H1 (cell line): ENCODE data around the gene SLC25A20. TPM values are rescaled to one million over a fixed set of nuclear protein-coding genes. Genes with fewer than 3 reads are reported as not detected.

Experiments used
- CTCF ChIA-PET: fragments of 300-600 bp; sonication (Branson Sonifier 250); formaldehyde crosslinking; loops from one replicate; lab custom pipeline; 2021; ENCODE audit not compliant: partially characterized antibody; lab: Charles Lee
- POLR2A ChIA-PET: fragments of 300-600 bp; sonication (Branson Sonifier 250); formaldehyde crosslinking; loops from one replicate; lab custom pipeline; 2021; ENCODE audit warnings: inconsistent platforms; ENCODE audit not compliant: partially characterized antibody; lab: Charles Lee
- DNase-seq, 2 experiments: peaks; one replicate each; pipeline versions ENCODE4 v3.0.0 to v3.0.0-alpha.2; 2010 to 2022; ENCODE audit warnings: low spot score in 2 of 2, low read depth in 1 of 2, mixed read lengths in 1 of 2
- FAIRE-seq: peaks from 2 replicates; lab custom pipeline; 2011; peaks lifted over from hg19 to GRCh38; lab: Jason Lieb, UNC
- H2AFZ ChIP-seq: 2 replicates; pipeline ENCODE4 v1.8.1; 2012; ENCODE audit warnings: low read length, inconsistent platforms
- H2AK5ac ChIP-seq: 2 replicates; pipeline ENCODE4 v1.6.1; 2013; ENCODE audit warnings: low read depth, low read length
- H2BK120ac ChIP-seq: replicated peaks from 2 replicates; pipeline ENCODE3; 2013; ENCODE audit warnings: low read depth, low read length, inconsistent platforms
- H2BK12ac ChIP-seq: 2 replicates; pipeline ENCODE4 v1.6.1; 2013; ENCODE audit warnings: low read depth, low read length
- H2BK15ac ChIP-seq: 2 replicates; pipeline ENCODE4 v1.6.1; 2013; ENCODE audit warnings: low read length
- H2BK20ac ChIP-seq: 2 replicates; pipeline ENCODE4 v1.6.1; 2013; ENCODE audit warnings: low read length
- H2BK5ac ChIP-seq: 2 replicates; pipeline ENCODE4 v1.6.1; 2013; ENCODE audit warnings: low read depth, low read length
- H3K14ac ChIP-seq: 2 replicates; pipeline ENCODE4 v1.6.1; 2013; ENCODE audit warnings: inconsistent platforms; ENCODE audit not compliant: insufficient read length
- H3K18ac ChIP-seq: 2 replicates; pipeline ENCODE4 v1.6.1; 2013; ENCODE audit warnings: low read length; ENCODE audit errors: extremely low read depth
- H3K23ac ChIP-seq: 2 replicates; pipeline ENCODE4 v1.6.1; 2013; ENCODE audit warnings: inconsistent platforms; ENCODE audit not compliant: insufficient read length
- H3K23me2 ChIP-seq: 2 replicates; pipeline ENCODE4 v1.6.1; 2013; ENCODE audit warnings: low read depth, low read length
- H3K27ac ChIP-seq: 2 replicates; pipeline ENCODE4 v1.6.1; 2011; ENCODE audit warnings: low read depth, low read length, inconsistent platforms
- H3K27me3 ChIP-seq, 4 experiments: replicated peaks in 1 of 4; 1 replicate in 1 of 4; 2 replicates in 3 of 4; pipeline versions ENCODE4 v1.6.1 to v1.8.1; 2011 to 2013; ENCODE audit warnings: low read length in 3 of 4, mild to moderate bottlenecking in 3 of 4, inconsistent platforms in 2 of 4, mixed read lengths in 2 of 4, moderate library complexity in 1 of 4; ENCODE audit not compliant: control insufficient read depth in 3 of 4, insufficient read depth in 3 of 4; ENCODE audit errors: extremely low read depth in 1 of 4
- H3K36me3 ChIP-seq, 4 experiments: 2 replicates each; pipeline versions ENCODE4 v1.6.1 to v1.8.1; 2011 to 2013; ENCODE audit warnings: mild to moderate bottlenecking in 4 of 4, low read length in 3 of 4, moderate library complexity in 2 of 4, control low read depth in 1 of 4, inconsistent platforms in 1 of 4; ENCODE audit not compliant: insufficient read depth in 4 of 4, control insufficient read depth in 2 of 4
- H3K4ac ChIP-seq: replicated peaks from 2 replicates; pipeline ENCODE3; 2013; ENCODE audit warnings: low read length, low read depth, mixed read lengths, inconsistent platforms; ENCODE audit not compliant: insufficient read length
- H3K4me1 ChIP-seq, 4 experiments: replicated peaks in 1 of 4; 1 replicate in 1 of 4; 2 replicates in 3 of 4; pipeline versions ENCODE4 v1.6.1 to v1.8.1; 2011 to 2013; ENCODE audit warnings: low read length in 3 of 4, inconsistent platforms in 2 of 4, mixed read lengths in 1 of 4; ENCODE audit not compliant: insufficient read depth in 4 of 4, control insufficient read depth in 3 of 4
- H3K4me2 ChIP-seq, 2 experiments: 2 replicates each; pipeline versions ENCODE4 v1.6.1 to v1.8.1; 2011 to 2013; ENCODE audit warnings: low read depth in 2 of 2, low read length in 2 of 2, control low read depth in 1 of 2, inconsistent platforms in 1 of 2, mild to moderate bottlenecking in 1 of 2; ENCODE audit not compliant: insufficient read depth in 1 of 2
- H3K4me3 ChIP-seq, 4 experiments: fragments of 200-600, 300-600 bp in 1 of 4; sonication (generic), shearing (Covaris generic), sonication (Bioruptor Twin) in 1 of 4; 2 replicates each; pipeline versions ENCODE4 v1.5.1 to v1.8.1; 2011 to 2016; ENCODE audit warnings: low read length in 4 of 4, low read depth in 3 of 4, control low read depth in 2 of 4, inconsistent platforms in 2 of 4, mild to moderate bottlenecking in 2 of 4, mixed read lengths in 1 of 4, moderate library complexity in 1 of 4; ENCODE audit not compliant: insufficient read depth in 2 of 4; ENCODE audit errors: extremely low read depth in 1 of 4
- H3K56ac ChIP-seq: replicated peaks from 2 replicates; pipeline ENCODE3; 2013; ENCODE audit warnings: low read depth, mild to moderate bottlenecking, mixed read lengths, low read length, inconsistent platforms; ENCODE audit not compliant: insufficient read length
- H3K79me1 ChIP-seq: 2 replicates; pipeline ENCODE4 v1.6.1; 2013; ENCODE audit warnings: low read depth, low read length, control low read depth
- H3K79me2 ChIP-seq, 2 experiments: 2 replicates each; pipeline versions ENCODE4 v1.6.1 to v1.8.1; 2012 to 2013; ENCODE audit warnings: low read length in 2 of 2, mild to moderate bottlenecking in 2 of 2, inconsistent platforms in 1 of 2; ENCODE audit not compliant: insufficient read depth in 2 of 2, control insufficient read depth in 1 of 2
- H3K9ac ChIP-seq, 4 experiments: replicated peaks in 1 of 4; 1 replicate in 1 of 4; 2 replicates in 3 of 4; pipeline versions ENCODE4 v1.6.1 to v1.8.1; 2011 to 2013; ENCODE audit warnings: low read depth in 3 of 4, low read length in 3 of 4, control low read depth in 2 of 4, mild to moderate bottlenecking in 2 of 4, moderate library complexity in 2 of 4, inconsistent platforms in 1 of 4; ENCODE audit errors: extremely low read depth in 1 of 4
- H3K9me3 ChIP-seq, 2 experiments: 2 replicates each; pipeline versions ENCODE4 v1.6.1 to v1.8.1; 2012 to 2013; ENCODE audit warnings: mild to moderate bottlenecking in 2 of 2, moderate library complexity in 2 of 2, control low read depth in 1 of 2, inconsistent platforms in 1 of 2, low read depth in 1 of 2, low read length in 1 of 2, mixed read lengths in 1 of 2; ENCODE audit not compliant: insufficient read depth in 2 of 2
- H4K20me1 ChIP-seq, 2 experiments: replicated peaks in 1 of 2; 2 replicates each; pipeline versions ENCODE3 to v1.8.1; 2011 to 2013; ENCODE audit warnings: inconsistent platforms in 2 of 2, low read length in 2 of 2, mild to moderate bottlenecking in 1 of 2; ENCODE audit not compliant: insufficient read depth in 2 of 2, control insufficient read depth in 1 of 2
- H4K5ac ChIP-seq: 2 replicates; pipeline ENCODE4 v1.6.1; 2013; ENCODE audit warnings: low read length, low read depth, mixed read lengths, inconsistent platforms; ENCODE audit not compliant: insufficient read length
- H4K8ac ChIP-seq: 2 replicates; pipeline ENCODE4 v1.8.0; 2013; ENCODE audit warnings: mild to moderate bottlenecking, moderate library complexity, low read length, inconsistent platforms; ENCODE audit not compliant: insufficient read depth; ENCODE audit errors: extremely low read depth
- H4K91ac ChIP-seq: replicated peaks from 2 replicates; pipeline ENCODE3; 2013; ENCODE audit warnings: low read length, mixed read lengths, inconsistent platforms; ENCODE audit not compliant: insufficient read length
- CBX5 ChIP-seq: fragments of 300-800, 300-1000 bp; sonication (generic); IDR thresholded peaks from 2 replicates; pipeline ENCODE4 v1.7.1; 2016; ENCODE audit warnings: antibody characterized with exemption, low read length, low read depth
- CTCF ChIP-seq, 3 experiments: IDR thresholded peaks; 1 replicate in 2 of 3; 2 replicates in 1 of 3; pipeline versions ENCODE4 v1.5.1 to v1.6.1; 2011; ENCODE audit warnings: low read length in 3 of 3, mild to moderate bottlenecking in 3 of 3, inconsistent platforms in 2 of 3, low read depth in 1 of 3, moderate library complexity in 1 of 3; ENCODE audit not compliant: insufficient read depth in 1 of 3; ENCODE audit errors: control extremely low read depth in 1 of 3
- EP300 ChIP-seq, 2 experiments: IDR thresholded peaks; 1 replicate in 1 of 2; 2 replicates in 1 of 2; pipeline ENCODE4 v1.6.1; 2011 to 2012; ENCODE audit warnings: low read depth in 2 of 2, low read length in 2 of 2, mild to moderate bottlenecking in 2 of 2, borderline replicate concordance in 1 of 2, inconsistent platforms in 1 of 2, moderate library complexity in 1 of 2
- FOSL1 ChIP-seq: IDR thresholded peaks from 2 replicates; pipeline ENCODE4 v1.6.1; 2011; ENCODE audit warnings: mild to moderate bottlenecking, low read depth, low read length, moderate library complexity; ENCODE audit not compliant: insufficient read depth
- KDM1A ChIP-seq: fragments of 200-600, 300-600 bp; sonication (generic); IDR thresholded peaks from 2 replicates; pipeline ENCODE4 v1.7.1; 2016; ENCODE audit warnings: mild to moderate bottlenecking, low read length, borderline replicate concordance
- KDM4A ChIP-seq: IDR thresholded peaks from one replicate; pipeline ENCODE4 v1.7.1; 2012; ENCODE audit warnings: low read depth, mild to moderate bottlenecking, moderate library complexity, low read length, inconsistent platforms; ENCODE audit not compliant: severe bottlenecking
- POLR2A ChIP-seq, 2 experiments: IDR thresholded peaks; 1 replicate in 1 of 2; 2 replicates in 1 of 2; pipeline ENCODE4 v1.6.1; 2011; ENCODE audit warnings: low read depth in 2 of 2, low read length in 2 of 2, mild to moderate bottlenecking in 2 of 2; ENCODE audit errors: control extremely low read depth in 1 of 2
- RBBP5 ChIP-seq: IDR thresholded peaks from 2 replicates; pipeline ENCODE4 v1.7.1; 2012; ENCODE audit warnings: low read depth, mild to moderate bottlenecking, inconsistent platforms, low read length, moderate library complexity, borderline replicate concordance
- SAP30 ChIP-seq: fragments of 300-600 bp; sonication (generic); IDR thresholded peaks from 2 replicates; pipeline ENCODE4 v1.7.1; 2012; ENCODE audit warnings: low read length, moderate library complexity, mild to moderate bottlenecking, inconsistent platforms; ENCODE audit not compliant: insufficient read depth, insufficient replicate concordance
- TAF7 ChIP-seq: optimal IDR thresholded peaks from 2 replicates; pipeline ENCODE3; 2011; ENCODE audit warnings: low read depth, mild to moderate bottlenecking, inconsistent platforms, low read length, moderate library complexity, borderline replicate concordance
- TCF12 ChIP-seq: IDR thresholded peaks from 2 replicates; pipeline ENCODE4 v1.6.1; 2011; ENCODE audit warnings: low read depth, mild to moderate bottlenecking, low read length
- WGBS, 2 experiments: shearing (Covaris generic) in 1 of 2; methylation state at CpG; one replicate each; pipeline versions ENCODE4 v1.1.6 to v1.1.7; 2013 to 2015; ENCODE audit warnings: low lambda C conversion rate in 2 of 2, mixed read lengths in 2 of 2, inconsistent platforms in 1 of 2, low coverage in 1 of 2, missing lambda C conversion rate in 1 of 2; ENCODE audit not compliant: insufficient replicate concordance in 2 of 2, insufficient coverage in 1 of 2, insufficient read length in 1 of 2; ENCODE audit errors: extremely low coverage in 1 of 2, missing lambda C conversion rate in 1 of 2; 5-methylcytosine and 5-hydroxymethylcytosine counted together
- polyA plus RNA-seq, 7 experiments: library from polyadenylated mRNA; depleted of rRNA in 3 of 7; stranded (reverse) in 5 of 7; unstranded in 2 of 7; fragments of >200 nt in 5 of 7; fragments of 200-250 nt in 2 of 7; gene quantifications; 1 replicate in 5 of 7; 2 replicates in 1 of 7; 4 replicates in 1 of 7; pipeline versions ENCODE4 v1.2.1 to v1.2.3, GENCODE V29; 2011 to 2013; ENCODE audit warnings: missing spikeins in 2 of 7, mixed read lengths in 2 of 7
- total RNA-seq: library from RNA; stranded (reverse); fragmentation: NEBNext Ultra II Directional; extraction: Animal tissue kit (Norgen Biotek cat#: 25700); gene quantifications from 2 replicates; pipeline ENCODE4 v1.2.1, GENCODE V29; 2021

Gene SLC25A20
- total and polyA plus RNA-seq, 2 of the 8 experiments (the other 6 are each of a cell fraction or from before 2014, with no cell fraction given), result 3.8 to 4.0 TPM

DNA sequence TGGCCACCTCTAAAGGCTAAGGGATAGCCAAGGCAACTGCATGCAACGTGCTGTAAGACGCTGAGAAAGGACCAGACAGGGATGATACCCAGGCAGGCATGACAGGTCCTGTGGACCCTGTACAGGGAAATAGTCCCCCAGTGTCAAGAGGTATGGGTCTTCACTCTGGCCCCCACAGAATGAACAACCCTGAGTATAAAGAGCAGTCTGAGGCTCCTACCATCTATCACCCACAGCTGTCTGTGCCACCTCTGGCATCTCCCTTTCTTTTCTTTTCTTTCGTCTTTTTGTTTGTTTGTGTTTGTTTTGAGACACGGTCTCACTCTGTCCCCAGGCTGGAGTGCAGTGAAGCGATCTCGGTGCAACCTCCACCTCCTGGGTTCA is 18.7 kb downstream of the SLC25A20 start:
- H3K14ac ChIP-seq, result no peak overlapping the region
- H3K4me1 ChIP-seq, result no peaks in the 10 kb centered on the region
- no peak overlapping the region for H3K23ac ChIP-seq
- no peak overlapping the region for H2BK12ac ChIP-seq
- DNase-seq, result no peak
- H4K20me1 ChIP-seq, result no peaks in the 10 kb centered on the region
- no peaks in the 10 kb centered on the region for H3K79me1 ChIP-seq
- no peak overlapping the region for H2AK5ac ChIP-seq
- H3K56ac ChIP-seq, result no peak overlapping the region
- H2BK5ac ChIP-seq, result no peak overlapping the region
- no peaks in the 10 kb centered on the region for H3K79me2 ChIP-seq
- no peak overlapping the region for H2AFZ ChIP-seq
- H2BK120ac ChIP-seq, result no peak overlapping the region
- H3K9me3 ChIP-seq, result no peaks in the 10 kb centered on the region
- ChIA-PET CTCF (interaction anchor here (1.5 kb wide), 1 partner anchor 140 kb away, joined by 3 read pairs; no protein-coding TSS in a partner anchor), POLR2A (no interaction called here)
- H4K91ac ChIP-seq, result no peak overlapping the region
- FAIRE-seq, result no peak
- H2BK20ac ChIP-seq, result no peak overlapping the region
- no peak overlapping the region for H3K27ac ChIP-seq
- H2BK15ac ChIP-seq, result no peak overlapping the region
- 94% methylated on average over 6 of the region's 6 CpGs; no CpG with 5 or more reads in 1 of the 2 experiments for whole genome bisulfite sequencing, 2 experiments
- no peak overlapping the region for H3K9ac ChIP-seq
- no peak overlapping the region; the same call in 1 of the 2 replicates for H4K8ac ChIP-seq
- no peaks in the 10 kb centered on the region for H3K23me2 ChIP-seq
- H3K27me3 ChIP-seq, result no peaks in the 10 kb centered on the region
- H3K4me2 ChIP-seq, result no peak overlapping the region
- H3K4me3 ChIP-seq, result no peak overlapping the region
- H3K4ac ChIP-seq, result no peak overlapping the region
- no peaks in the 10 kb centered on the region for H3K36me3 ChIP-seq
- no peak overlapping the region for H4K5ac ChIP-seq
- no peak overlapping the region for H3K18ac ChIP-seq
- TF ChIP-seq KDM4A (no peak), FOSL1 (no peak), CBX5 (no peak), EP300 (IDR thresholded peaks at IDR 0.05; ENCODE audit: borderline replicate concordance in 1 of 2, low read depth in 2 of 2, low read length in 2 of 2) (no peak), TAF7 (no peak), RBBP5 (no peak), CTCF (IDR thresholded peaks at IDR 0.05; ENCODE audit: control extremely low read depth in 1 of 3, insufficient read depth in 1 of 3, low read depth in 1 of 3, low read length in 3 of 3) (no peak), POLR2A (IDR thresholded peaks at IDR 0.05; ENCODE audit: control extremely low read depth in 1 of 2, low read depth in 2 of 2, low read length in 2 of 2) (no peak), SAP30 (no peak), TCF12 (no peak), KDM1A (no peak)
